GM21381 (cell line): ENCODE measurements around the gene ACTN1.

Source experiments
- ATAC-seq: cut with Tn5 transposase; IDR thresholded peaks from one replicate; pipeline ENCODE4 v1.9.1; 2021; ENCODE audit warnings: mild to moderate bottlenecking, moderate library complexity; ENCODE audit not compliant: unreplicated experiment

Gene ACTN1

DNA sequence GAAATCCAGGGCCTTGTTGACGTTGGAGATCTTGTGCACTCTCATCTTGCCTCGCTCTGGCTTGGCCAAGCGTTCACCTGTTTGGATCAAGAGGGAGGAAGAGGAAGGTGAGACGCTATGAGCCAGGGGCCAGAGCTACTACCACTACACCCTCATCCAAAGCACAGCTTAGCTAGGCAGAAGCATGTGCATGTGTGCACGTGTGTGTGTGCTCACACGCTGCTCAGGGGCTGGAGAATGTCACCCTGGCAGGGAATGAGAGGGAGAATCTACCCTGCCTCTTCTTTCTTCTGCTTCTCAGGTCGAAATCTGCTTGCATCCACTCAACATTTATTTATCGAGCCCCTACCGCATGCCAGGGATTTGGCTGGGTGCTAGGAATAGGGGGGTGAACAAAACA, 58.1 kb downstream of the ACTN1 start:
- ATAC-seq: no peak

DNA sequence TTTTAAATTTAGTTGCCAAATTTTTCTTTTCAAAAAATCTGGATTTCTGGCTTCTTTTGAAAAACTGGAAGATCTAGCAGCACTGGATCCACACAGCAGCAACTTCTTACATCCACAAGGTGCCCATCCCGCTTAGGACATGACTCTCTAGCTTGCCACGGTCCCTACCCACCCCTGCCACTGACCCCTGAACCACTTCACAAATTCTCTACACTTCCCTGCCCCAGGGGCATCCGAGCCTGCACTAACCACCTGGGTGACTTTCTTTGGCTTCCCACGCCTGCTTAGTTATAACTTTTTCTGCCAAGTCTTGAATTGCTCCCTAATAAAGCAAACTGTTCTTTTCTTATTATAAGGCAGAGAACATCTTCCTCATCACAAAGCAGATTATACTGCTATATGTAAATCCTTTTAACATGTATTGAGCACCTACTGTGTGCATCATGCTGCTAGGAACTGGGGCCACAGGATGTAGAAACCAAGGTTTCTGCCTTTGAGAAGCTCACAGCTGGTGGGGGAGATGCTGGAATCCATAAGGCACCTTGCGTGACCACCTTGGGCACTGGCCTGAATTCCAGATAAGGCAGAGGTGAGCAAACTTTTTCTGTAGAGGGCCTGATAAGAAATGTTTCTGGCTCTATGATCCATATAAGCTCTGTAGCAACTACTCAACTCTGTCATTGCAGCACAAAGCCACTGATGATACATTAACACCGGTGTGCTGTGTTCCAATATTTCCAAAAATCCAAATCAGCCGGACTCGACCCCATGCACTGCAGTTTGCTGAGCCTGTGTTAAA, 59.8 kb downstream of the ACTN1 start:
- no peak for ATAC-seq

DNA sequence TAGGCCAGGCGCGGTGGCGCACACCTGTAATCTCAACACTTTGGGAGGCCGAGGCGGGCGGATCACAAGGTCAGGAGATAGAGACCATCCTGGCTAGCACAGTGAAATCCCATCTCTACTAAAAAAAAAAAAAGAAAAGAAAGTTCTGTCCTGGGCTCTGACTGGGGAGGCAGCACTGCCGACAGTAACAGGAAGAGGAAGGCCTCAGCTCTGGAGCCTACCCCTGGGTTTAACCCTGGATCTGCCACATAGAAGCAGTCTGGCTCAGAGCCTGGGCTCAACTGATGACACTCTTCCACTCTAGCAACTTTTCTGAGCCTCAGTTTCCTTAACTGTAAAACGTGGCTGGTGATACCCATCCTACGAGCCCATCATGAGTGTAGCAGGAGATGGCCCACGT, 60.5 kb downstream of the ACTN1 start:
- ATAC-seq: no peak

DNA sequence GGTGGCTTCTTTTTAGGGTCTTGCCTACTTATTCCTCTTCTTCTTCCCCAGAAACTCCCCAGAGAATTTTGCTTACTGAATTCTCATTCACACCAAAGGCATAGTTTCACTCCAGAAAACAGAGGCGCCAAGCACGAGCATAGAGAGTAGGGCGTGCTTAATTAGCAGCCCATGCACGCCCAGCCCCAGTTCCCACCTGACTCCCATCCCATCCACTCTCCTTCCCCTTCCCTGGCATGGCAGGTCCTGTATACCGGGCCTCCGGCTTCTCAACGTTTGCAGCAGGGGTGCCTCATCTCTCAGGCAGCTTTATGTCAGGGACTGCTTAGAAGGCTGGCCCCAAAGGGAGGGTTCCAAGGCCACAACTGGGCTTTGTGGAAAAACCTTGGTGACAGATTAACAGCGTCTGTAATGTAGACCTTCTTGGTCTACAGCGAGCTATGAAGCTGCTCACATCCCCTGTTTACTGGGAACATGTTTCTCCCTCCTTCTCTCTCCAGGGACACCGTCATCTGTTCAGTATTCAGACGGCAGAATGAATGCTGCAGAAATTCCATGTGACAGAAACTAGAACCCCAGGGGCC, 62.7 kb downstream of the ACTN1 start:
- no peak for ATAC-seq

DNA sequence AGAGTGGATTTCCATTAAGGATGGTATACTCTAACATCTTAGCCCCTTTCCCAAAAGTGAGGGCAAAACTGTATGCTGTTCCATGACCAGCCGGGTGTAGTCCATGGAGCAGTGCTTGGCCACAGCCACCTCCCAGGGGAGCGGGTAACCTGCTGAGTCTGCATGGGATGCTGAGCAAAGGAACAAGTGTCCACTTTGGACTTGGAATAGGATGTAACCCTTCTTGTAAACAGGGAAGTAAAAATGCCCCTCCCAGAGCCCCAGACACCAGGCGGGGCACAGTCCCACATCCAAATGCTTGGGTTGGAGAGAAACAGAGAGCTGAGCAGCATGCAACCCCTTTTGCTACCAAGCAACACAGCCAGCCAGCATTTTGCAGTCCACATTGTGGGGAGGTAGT, 65.6 kb downstream of the ACTN1 start:
- ATAC-seq: no peak

DNA sequence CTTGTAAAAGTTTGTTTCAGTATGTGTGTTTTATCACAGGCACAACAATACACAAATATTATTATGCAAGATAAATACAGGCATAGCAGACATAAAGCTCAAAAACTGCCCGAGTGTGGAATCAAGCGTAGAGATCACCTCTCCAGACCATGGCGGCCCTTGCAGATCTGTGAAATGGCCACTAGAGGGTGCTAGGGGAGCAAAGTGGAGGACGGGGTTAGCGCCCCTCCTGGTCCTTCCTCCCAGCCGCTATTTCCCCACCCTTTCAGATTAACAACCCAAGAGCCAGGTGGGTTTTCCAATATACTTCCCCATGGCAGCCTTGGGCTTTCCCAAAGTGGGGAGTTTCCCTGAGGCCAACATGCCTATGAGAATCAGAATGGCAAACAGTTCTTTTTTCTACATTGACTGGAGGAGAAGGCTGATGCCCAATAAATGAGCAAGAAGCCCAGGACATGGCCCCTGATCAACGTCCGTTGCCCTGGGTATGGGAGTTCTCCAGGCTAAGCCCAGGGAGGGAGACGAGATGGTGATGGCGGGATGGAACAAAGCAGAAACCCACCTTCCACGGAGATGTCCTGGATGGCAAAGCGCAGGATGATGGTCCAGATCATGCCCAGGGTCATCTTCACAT, 67.4 kb downstream of the ACTN1 start:
- ATAC-seq: no peak

DNA sequence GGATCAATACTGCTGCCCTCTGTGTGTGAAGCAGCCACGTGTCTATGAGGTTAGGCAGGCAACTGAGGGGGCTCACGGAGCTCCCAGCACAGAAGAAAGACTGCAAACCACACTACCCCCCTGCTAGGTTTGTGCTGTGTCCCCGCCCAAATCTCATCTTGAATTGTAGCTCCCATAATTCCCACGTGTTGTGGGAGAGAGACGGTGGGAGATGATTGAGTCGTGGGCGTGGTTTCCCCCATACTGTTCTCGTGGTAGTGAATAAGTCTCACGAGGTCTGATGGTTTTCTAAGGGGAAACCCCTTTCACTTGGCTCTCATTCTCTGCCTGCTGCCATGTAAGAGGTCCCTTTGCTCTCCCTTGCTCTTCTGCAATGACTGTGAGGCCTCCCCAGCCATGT, 68.6 kb downstream of the ACTN1 start:
- ATAC-seq: no peak

DNA sequence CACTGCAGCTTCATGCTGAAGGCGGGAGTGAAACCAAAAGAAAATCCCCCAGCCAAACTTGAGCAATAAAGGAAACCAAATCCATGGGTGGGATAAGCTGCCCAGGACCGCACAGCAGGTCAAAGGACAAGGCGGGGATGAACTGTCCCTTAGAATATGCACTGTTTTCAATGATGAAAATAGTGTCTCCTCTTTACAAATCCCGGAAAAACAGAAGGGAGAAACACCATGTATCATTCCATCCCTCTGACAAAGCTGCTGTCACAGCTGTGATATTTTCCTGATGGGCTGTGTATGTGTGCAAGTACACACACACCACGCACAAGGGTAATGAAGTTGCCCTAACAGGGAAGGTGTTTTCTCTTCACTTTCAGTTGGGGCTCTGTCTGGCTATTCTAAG, 70.3 kb downstream of the ACTN1 start:
- ATAC-seq: no peak

DNA sequence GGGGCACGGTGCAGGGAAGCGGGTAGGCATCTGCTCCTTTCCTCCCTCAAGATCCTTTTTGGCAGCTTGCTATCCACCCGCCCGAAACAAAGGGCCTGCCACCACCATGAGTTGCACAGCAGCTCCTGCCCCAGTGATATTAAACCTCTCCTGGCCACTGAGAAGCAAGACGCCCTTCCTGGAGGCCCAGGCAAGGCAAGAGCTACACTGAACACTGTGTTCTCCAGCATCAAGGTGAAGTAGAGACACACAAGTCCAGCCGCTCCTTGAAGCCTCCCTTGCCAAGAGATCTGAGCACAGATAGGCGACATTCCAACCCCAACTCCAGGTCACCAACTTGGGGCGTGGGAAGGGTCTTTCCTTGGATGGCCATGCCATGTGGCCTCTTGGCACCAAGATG, 70.9 kb downstream of the ACTN1 start:
- no peak for ATAC-seq

DNA sequence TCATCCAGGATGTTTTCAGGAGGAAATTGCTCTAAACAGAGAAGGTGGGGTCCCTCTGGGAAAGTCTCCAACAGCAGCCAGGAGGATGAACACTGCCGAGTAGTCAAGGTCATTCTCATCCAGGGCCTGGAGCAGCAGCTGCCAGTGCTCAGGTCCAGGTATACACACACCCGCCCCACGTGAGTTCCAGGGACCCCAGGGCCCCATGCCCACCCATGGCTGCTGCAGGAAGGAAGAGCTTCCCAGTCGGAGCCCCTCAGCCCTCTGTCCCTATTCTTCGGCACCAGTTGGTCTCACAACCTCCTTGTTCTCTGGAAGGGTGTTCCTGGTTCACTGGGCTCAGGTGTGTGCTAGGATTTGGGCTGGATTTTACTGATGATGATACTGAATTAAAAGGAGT, 72.7 kb downstream of the ACTN1 start:
- ATAC-seq: no peak

DNA sequence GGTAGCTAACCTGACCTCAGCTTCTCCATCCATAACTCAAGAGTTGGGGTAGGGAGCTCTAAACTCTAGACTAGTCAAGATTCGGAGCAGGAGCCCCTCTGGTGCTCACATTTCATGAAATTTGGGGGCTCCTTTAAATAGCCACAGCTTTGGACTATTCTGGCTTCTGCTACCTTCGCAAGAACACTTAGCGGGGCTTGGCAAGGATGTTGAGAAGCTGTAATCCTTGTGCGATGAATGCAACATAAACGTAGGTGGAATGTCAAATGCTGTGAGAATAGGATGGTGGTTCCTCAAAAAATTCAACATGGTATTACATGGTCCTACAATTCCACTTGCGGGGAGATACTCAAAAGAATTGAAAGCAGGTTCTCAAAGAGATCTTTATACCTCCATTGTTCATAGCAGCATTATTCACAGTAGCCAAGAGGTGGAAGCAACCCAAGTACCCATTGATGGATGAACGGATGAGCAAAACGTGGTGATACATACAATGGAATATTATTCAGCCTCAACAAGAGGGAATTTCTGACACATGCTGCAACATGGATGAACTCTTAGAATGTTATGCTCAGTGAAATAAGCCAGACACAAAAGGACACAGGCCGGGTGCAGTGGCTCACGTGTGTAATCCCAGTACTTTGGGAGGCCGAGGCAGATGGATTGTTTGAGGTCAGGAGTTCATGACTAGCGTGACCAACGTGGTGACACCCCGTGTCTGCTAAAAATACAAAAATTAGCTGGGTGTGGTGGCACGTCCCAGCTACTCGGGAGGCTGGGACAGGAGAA, 73.8 kb downstream of the ACTN1 start:
- no peak for ATAC-seq

DNA sequence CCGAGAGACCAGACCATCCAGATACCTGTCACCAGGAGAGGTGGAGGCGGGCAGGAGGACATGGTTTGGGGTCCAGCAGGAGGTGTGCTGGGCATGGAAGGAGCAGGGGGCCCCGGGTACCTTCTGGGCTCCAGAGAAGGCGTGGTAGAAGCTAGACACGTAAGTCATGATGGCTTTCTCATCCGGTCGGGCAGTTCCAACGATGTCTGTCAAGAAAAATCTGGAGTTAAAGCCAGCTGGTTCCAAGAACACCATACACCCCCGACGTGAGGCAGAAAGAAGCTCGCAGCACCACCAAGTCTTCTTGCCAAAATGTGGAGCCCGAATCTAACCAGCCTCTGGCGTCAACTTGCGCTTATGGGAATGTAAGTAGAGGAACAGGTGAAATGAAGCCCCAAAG, 76.7 kb downstream of the ACTN1 start:
- ATAC-seq: no peak

DNA sequence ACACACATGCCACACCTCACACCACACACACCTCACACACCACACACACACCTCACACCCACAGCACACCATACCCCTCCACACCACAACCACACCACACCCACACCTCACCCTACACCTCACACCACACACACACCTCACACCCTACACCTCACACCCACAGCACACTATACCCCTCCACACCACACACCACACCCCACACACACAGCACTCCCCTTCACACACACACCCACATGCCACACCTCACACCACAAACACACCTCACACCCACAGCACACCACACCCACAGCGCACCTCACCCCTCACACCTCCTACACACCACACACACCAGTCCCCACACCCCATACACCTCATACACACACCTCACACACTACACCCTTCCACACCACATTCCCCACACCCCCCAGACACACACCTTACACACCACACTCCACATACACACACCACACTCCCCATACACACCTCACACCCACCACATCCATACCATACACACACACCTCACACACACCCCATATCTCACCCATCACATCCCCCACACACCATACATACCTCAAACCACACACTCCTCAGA, 80.0 kb downstream of the ACTN1 start:
- no peak for ATAC-seq

DNA sequence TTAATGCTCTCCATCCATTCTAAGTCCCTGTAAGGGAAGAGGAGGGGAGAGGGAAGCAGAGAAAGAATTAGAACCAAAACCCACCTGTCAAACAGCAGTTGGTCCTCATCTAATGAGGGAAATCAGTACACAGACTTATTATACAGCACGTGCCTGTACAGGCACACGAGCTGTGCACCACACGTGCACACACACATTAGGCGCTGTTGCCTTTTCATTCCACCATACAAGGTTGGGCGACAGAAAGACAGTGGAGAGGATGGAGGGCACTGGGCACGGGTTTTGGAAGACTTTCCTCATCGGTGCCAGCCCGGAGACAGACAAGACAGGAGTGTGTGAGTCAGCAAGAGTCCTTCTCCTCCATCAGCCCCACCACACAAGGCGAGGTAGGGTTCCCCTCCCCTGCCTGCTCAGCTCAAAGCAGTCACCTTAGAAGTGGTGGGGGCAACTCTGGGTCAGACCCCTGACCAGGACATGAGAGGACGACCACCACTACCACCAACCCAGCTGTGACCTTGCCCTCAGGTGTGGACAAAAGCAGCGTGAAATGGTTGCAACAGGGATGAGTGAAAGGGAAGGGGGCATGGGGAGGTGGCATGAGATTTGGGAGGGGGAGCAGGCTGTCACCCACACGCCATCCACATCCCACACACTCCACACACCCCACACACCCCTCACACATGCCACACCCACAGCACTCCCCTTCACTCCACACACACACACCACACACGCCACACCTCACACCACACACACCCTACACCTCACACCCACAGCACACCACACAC, 80.7 kb downstream of the ACTN1 start:
- ATAC-seq: no peak

DNA sequence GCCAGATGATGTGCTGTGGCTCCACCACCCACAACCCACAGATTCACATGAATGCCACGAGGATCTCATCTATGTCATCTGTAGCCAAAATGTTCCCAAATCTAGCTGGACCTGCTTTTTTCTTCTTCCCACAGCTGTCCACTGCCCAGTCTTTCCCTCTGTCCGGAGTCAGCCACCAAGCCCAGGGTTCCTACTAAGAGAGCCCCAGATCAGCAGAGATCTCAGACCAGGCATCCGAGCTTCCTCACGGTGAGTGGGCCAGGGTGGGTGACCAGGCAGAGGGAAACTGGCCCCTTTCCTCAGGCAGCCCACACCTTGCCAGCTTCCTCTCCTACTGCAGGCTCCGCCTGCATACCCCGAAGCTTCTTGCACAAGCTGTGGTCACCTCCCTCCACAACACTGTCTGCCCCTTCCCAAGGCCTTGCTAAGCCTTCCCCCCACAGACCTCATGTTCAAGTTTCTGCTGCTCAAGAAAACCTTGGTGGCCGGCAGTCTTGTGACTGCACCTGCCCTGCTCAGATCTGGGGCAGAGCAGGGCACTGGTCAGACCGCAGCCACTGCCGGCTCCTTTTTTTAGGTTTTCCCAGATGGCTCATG, 81.4 kb downstream of the ACTN1 start:
- ATAC-seq: no peak

DNA sequence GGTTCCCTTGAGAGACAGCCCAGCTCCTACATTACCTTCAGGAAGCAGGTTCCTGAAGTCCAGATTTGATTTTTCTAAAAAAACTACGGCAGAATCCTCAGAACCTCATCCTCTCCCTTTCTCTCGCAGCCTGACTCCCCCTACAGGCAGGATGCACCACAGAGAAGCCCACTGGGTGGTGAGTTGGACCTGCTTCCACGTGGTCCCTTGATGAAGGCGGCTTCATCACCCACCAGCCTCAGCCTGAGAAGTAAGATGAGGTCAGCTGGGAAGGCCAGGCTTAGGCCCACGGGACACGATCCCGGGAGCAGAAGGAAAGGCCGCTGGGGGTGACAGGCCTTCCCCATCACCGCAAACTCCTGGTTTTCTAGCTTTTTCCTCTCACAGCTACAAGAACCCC, 83.0 kb downstream of the ACTN1 start:
- no peak for ATAC-seq

DNA sequence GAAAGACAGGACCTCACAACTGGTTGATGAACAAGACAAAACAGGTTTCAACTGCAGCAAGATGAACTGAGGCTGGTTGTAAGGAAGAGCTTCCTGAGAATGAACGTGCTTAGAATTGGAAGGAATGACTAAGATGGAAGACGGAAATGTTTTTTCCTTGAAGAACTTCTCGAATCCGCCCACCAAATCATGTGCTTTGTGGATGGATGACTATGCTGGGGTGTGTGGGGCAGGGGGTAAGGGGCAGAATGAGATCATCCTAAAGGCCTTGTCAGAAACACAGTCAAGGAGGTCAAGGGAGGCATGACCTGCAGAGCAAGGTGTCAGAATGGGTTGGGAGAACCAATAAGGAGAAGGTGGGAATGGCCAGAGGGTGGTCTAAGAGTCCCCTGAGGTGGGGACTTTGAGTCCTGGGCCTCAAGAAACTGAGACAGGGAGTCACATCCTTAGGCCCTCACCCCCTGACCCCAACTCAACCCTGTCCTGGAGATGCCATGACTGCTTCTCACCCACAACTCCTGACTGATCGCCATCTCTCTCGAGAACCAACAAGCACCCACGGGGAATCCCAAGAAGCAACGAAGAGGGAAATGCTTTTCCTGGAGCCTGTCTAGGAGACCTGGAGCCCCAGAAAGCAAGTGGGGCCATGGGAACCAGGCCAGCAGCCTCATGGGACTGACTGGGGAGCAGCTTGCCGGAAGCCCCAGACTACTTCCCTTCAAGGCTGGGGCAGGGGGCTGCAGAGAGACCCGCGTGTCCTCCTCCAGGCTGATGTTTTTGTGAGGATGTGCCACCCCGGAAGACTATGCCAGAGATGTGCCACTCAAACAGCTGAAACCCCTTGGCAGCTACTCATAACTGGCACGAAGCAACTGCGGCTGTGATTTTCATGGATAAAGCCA, 84.0 kb downstream of the ACTN1 start:
- no peak for ATAC-seq

DNA sequence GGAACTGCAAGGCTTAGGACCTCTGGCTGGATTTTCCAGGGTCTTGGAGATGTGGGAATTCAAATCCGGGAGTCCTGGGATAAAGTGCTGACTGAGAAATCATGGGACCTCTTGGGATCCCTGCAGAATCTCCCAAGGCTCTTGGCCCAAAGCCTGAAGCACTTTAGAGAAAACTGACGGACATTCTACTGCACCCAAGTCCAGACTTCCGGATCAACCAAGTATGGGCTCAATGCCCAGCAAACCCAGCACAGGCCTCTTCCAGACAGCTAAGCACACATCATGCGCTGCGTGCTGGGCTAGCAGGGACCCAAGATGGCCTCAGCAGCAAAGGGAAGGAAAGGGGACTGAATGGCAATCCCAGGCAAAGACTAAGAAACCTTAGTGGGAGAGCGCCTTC, 85.0 kb downstream of the ACTN1 start:
- ATAC-seq: no peak

DNA sequence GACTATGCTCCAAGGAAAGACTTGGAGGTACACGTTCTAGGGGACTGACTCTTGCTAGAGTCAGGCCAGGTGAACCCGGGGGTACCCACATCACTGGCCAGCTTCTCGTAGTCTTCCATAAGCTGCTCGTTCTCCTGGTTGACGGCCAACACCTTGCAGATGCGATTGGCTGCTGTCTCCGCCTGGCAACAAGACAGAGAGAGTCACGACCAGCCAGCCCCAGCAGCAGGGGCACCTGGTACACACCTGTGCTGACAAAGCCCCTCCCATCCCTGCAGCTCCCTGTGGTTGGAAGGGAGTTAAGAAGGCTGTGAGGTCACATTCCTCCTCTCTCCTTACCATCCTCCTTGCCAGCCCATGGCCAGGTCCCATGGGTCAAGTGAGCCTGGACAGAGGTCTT, 85.5 kb downstream of the ACTN1 start:
- no peak for ATAC-seq
